Transverse colon (tissue), 4 donors: ENCODE results near the gene ASIC2. TPM values are rescaled to one million over a fixed set of nuclear protein-coding genes. Genes with fewer than 3 reads are reported as not detected.

Source experiments
- DNase-seq: peaks from one replicate; pipeline ENCODE4 v3.0.0-alpha.2; 2019
- H3K27ac ChIP-seq, 4 donors: fragments of 200-600 bp; sonication (generic); 2 replicates each; pipeline ENCODE4 v1.5.1; 2016 to 2018; ENCODE audit warnings: inconsistent platforms in 4 of 4
- H3K27me3 ChIP-seq: fragments of 200-600 bp; sonication (generic); 2 replicates; pipeline ENCODE4 v1.5.1; 2017; ENCODE audit warnings: inconsistent platforms
- H3K36me3 ChIP-seq, 4 donors: fragments of 200-600 bp; sonication (generic); 2 replicates each; pipeline ENCODE4 v1.5.1; 2017 to 2019; ENCODE audit warnings: inconsistent platforms in 4 of 4
- H3K4me1 ChIP-seq, 4 donors: fragments of 200-600 bp; sonication (generic); 2 replicates each; pipeline ENCODE4 v1.5.1; 2017 to 2020; ENCODE audit warnings: inconsistent platforms in 4 of 4
- H3K4me3 ChIP-seq, 4 donors: fragments of 200-600 bp; sonication (generic); 1 replicate in 1 of 4; 2 replicates in 3 of 4; pipeline versions ENCODE4 v1.5.1 to v1.6.1; 2017 to 2019; ENCODE audit warnings: inconsistent platforms in 4 of 4
- H3K9me3 ChIP-seq, 2 donors: fragments of 200-600 bp; sonication (generic); 2 replicates each; pipeline ENCODE4 v1.5.1; 2017 to 2019; ENCODE audit warnings: inconsistent platforms in 2 of 2
- CTCF ChIP-seq, 5 experiments: fragments of 200-600 bp in 3 of 5; fragments of 450-650 bp in 2 of 5; sonication (generic) in 3 of 5; IDR thresholded peaks; 1 replicate in 2 of 5; 2 replicates in 3 of 5; pipeline ENCODE4 v1.5.1; 2016 to 2017; ENCODE audit warnings: antibody characterized with exemption in 5 of 5, inconsistent platforms in 3 of 5, mild to moderate bottlenecking in 2 of 5, moderate library complexity in 1 of 5
- EP300 ChIP-seq: sonication (generic); formaldehyde crosslinking; IDR thresholded peaks from one replicate; pipeline ENCODE4 v1.6.1; 2017; ENCODE audit warnings: antibody characterized with exemption, low read depth
- POLR2A ChIP-seq: fragments of 450-650 bp; IDR thresholded peaks from one replicate; pipeline ENCODE4 v1.6.1; 2016; ENCODE audit warnings: antibody characterized with exemption, mild to moderate bottlenecking, moderate library complexity
- POLR2AphosphoS5 ChIP-seq, 3 donors: sonication (generic); formaldehyde crosslinking; IDR thresholded peaks; one replicate each; pipeline ENCODE4 v1.6.1; 2016; ENCODE audit warnings: antibody characterized with exemption in 3 of 3
- WGBS, 2 donors: methylation state at CpG; one replicate each; pipeline ENCODE4 v1.1.5; 2018; ENCODE audit warnings: low coverage in 1 of 2; 5-methylcytosine and 5-hydroxymethylcytosine counted together
- in situ Hi-C, 4 donors: fragments of 200-750 bp; cut with MboI; loops; one replicate each; pipeline versions ENCODE4 v1.15.0 to v1.15.1; 2017; ENCODE audit warnings: low sequenced_read_pairs in 3 of 4, low pct_ligation_motif_present in 1 of 4, low pct_unique_long_range_greater_than_20kb in 1 of 4
- intact Hi-C: fragments of 100-400 bp; cut with DNase I; formaldehyde crosslinking; loops from one replicate; pipeline ENCODE4 v1.15.1; 2023; ENCODE audit warnings: low total_unique reads
- total RNA-seq, 4 donors: library from RNA; depleted of rRNA; stranded (reverse); fragments of >200 nt; gene quantifications; one replicate each; pipeline ENCODE4 v1.1.0, GENCODE V29; 2016

The ASIC2 gene
- total RNA-seq, 4 donors from 2014 or later = 0.16 to 0.55 TPM; not detected in 2

- in situ Hi-C loops (loop anchor here in 1 of 4 donors (25.0 kb wide), 1 partner anchor 112 kb away; no protein-coding TSS in a partner anchor), intact Hi-C loops (no loop called here)
- peaks cover 10% of the 10 kb centered on the region for H3K27me3 ChIP-seq
- H3K27ac ChIP-seq = no peak overlapping the region
- no peaks in the 10 kb centered on the region for H3K9me3 ChIP-seq
- no peaks in the 10 kb centered on the region for H3K4me1 ChIP-seq
- no peak overlapping the region for H3K4me3 ChIP-seq
- no peaks in the 10 kb centered on the region for H3K36me3 ChIP-seq
- TF ChIP-seq POLR2AphosphoS5 (IDR thresholded peaks at IDR 0.05) = no peak
- no peak for TF ChIP-seq POLR2A
- no peak for TF ChIP-seq EP300
- TF ChIP-seq CTCF (IDR thresholded peaks at IDR 0.05) = no peak
- DNase-seq = no peak
- WGBS, 2 donors = 68 to 76% methylated on average over 3 of the region's 3 CpGs
Measured at GRCh38 chr17:33125552-33125950, 167.5 kb downstream of the ASIC2 start.

GRCh38 chr17:33124871-33125551, 168.1 kb downstream of the ASIC2 start:
- H3K9me3 ChIP-seq = no peaks in the 10 kb centered on the region
- TF ChIP-seq POLR2A (no peak), POLR2AphosphoS5 (IDR thresholded peaks at IDR 0.05) (no peak), CTCF (IDR thresholded peaks at IDR 0.05) (no peak), EP300 (no peak)
- H3K4me1 ChIP-seq = no peaks in the 10 kb centered on the region
- DNase-seq = no peak
- intact Hi-C loops (no loop called here), in situ Hi-C loops (loop anchor here in 1 of 4 donors (25.0 kb wide), 1 partner anchor 112 kb away; no protein-coding TSS in a partner anchor)
- H3K27ac ChIP-seq = no peak overlapping the region
- peaks cover 10% of the 10 kb centered on the region for H3K27me3 ChIP-seq
- 69% methylated on average over 3 of the region's 3 CpGs; no CpG with 5 or more reads in 1 of the 2 donors for WGBS, 2 donors
- no peak overlapping the region for H3K4me3 ChIP-seq
- H3K36me3 ChIP-seq = no peaks in the 10 kb centered on the region

GRCh38 chr17:33124185-33124584, 168.9 kb downstream of the ASIC2 start:
- no peak for DNase-seq
- in situ Hi-C loops = no loop called here
- intact Hi-C loops = no loop called here

GRCh38 chr17:33121756-33122155, 171.3 kb downstream of the ASIC2 start:
- Histone ChIP-seq H3K4me3 (no peak overlapping the region), H3K4me1 (no peaks in the 10 kb centered on the region), H3K36me3 (no peaks in the 10 kb centered on the region), H3K27me3 (peaks cover 10% of the 10 kb centered on the region), H3K9me3 (no peaks in the 10 kb centered on the region), H3K27ac (no peak overlapping the region)
- DNase-seq = no peak
- in situ Hi-C loops (no loop called here), intact Hi-C loops (no loop called here)
- 41% methylated on average over 1 of the region's 1 CpG; no CpG with 5 or more reads in 1 of the 2 donors for WGBS, 2 donors
- TF ChIP-seq EP300 (no peak), POLR2AphosphoS5 (IDR thresholded peaks at IDR 0.05) (no peak), CTCF (IDR thresholded peaks at IDR 0.05) (no peak), POLR2A (no peak)

More at GRCh38 chr17:33124185-33124584, 168.9 kb downstream of the ASIC2 start:
- H3K27ac ChIP-seq = no peak overlapping the region
- H3K4me3 ChIP-seq = no peak overlapping the region
- H3K4me1 ChIP-seq = no peaks in the 10 kb centered on the region
- no peaks in the 10 kb centered on the region for H3K9me3 ChIP-seq
- no peak for TF ChIP-seq POLR2A
- TF ChIP-seq POLR2AphosphoS5 (IDR thresholded peaks at IDR 0.05) = no peak
- no peak for TF ChIP-seq EP300
- no peak for TF ChIP-seq CTCF (IDR thresholded peaks at IDR 0.05)
- H3K36me3 ChIP-seq = no peaks in the 10 kb centered on the region
- H3K27me3 ChIP-seq = peaks cover 10% of the 10 kb centered on the region
